GM23338 (cell line): Measurements from ENCODE around the gene CLNK. TPM values are rescaled to one million over a fixed set of nuclear protein-coding genes. Genes with fewer than 3 reads are reported as not detected.

Experiments
- ATAC-seq: fragments of 200-7000 bp; cut with Tn5 transposase; 3 replicates; pipeline ENCODE4 v1.9.1; 2020
- DNase-seq: peaks from one replicate; pipeline ENCODE4 v3.0.0-alpha.2; 2015; ENCODE audit warnings: low spot score
- H2AFZ ChIP-seq: fragments of 200-600 bp; sonication (generic); 2 replicates; pipeline ENCODE4 v1.8.0; 2016; ENCODE audit warnings: antibody characterized with exemption, mild to moderate bottlenecking, moderate library complexity
- H3F3A ChIP-seq: fragments of 200-600 bp; sonication (generic); replicated peaks from 2 replicates; pipeline ENCODE4 v1.8.0; 2017; ENCODE audit warnings: antibody characterized with exemption, mixed run types, low read depth
- H3K27ac ChIP-seq: fragments of 200-600 bp; sonication (generic); 2 replicates; pipeline ENCODE4 v1.6.1; 2016; ENCODE audit warnings: low read depth
- H3K27me3 ChIP-seq: fragments of 200-600 bp; sonication (generic); 2 replicates; pipeline ENCODE4 v1.8.0; 2016; ENCODE audit warnings: mild to moderate bottlenecking, mixed run types, moderate library complexity; ENCODE audit not compliant: insufficient read depth
- H3K36me3 ChIP-seq: fragments of 200-600 bp; sonication (generic); 2 replicates; pipeline ENCODE4 v1.8.0; 2016; ENCODE audit warnings: mild to moderate bottlenecking; ENCODE audit not compliant: insufficient read depth
- H3K4me1 ChIP-seq: fragments of 200-600 bp; sonication (generic); 2 replicates; pipeline ENCODE4 v1.8.0; 2016; ENCODE audit warnings: mild to moderate bottlenecking, moderate library complexity; ENCODE audit not compliant: insufficient read depth
- H3K4me2 ChIP-seq: fragments of 200-600 bp; sonication (generic); 2 replicates; pipeline ENCODE4 v1.7.1; 2017; ENCODE audit warnings: mixed run types
- H3K4me3 ChIP-seq: fragments of 200-600 bp; sonication (generic); 2 replicates; pipeline ENCODE4 v1.6.1; 2016; ENCODE audit warnings: mixed run types
- H3K79me2 ChIP-seq: fragments of 200-600 bp; sonication (generic); replicated peaks from 2 replicates; pipeline ENCODE4 v1.8.0; 2017; ENCODE audit warnings: mild to moderate bottlenecking; ENCODE audit not compliant: insufficient read depth
- H3K9me2 ChIP-seq: fragments of 200-600 bp; sonication (generic); 2 replicates; pipeline ENCODE4 v1.8.0; 2017; ENCODE audit not compliant: insufficient read depth
- H4K20me1 ChIP-seq: fragments of 200-600 bp; sonication (generic); replicated peaks from 2 replicates; pipeline ENCODE4 v1.8.0; 2017; ENCODE audit warnings: mild to moderate bottlenecking; ENCODE audit not compliant: insufficient read depth
- H3K27ac Mint-ChIP-seq: 2 replicates; pipeline ENCODE4 v1.8.0; 2020; ENCODE audit warnings: inconsistent platforms, mild to moderate bottlenecking, moderate library complexity, mixed read lengths
- H3K27me3 Mint-ChIP-seq: 3 replicates; pipeline ENCODE4 v1.8.0; 2022; ENCODE audit warnings: low read depth, mild to moderate bottlenecking, moderate library complexity, mixed read lengths, inconsistent platforms; ENCODE audit not compliant: insufficient read depth, poor library complexity
- H3K36me3 Mint-ChIP-seq: 3 replicates; pipeline ENCODE4 v1.8.0; 2021; ENCODE audit warnings: low read depth, mild to moderate bottlenecking, inconsistent platforms, moderate library complexity, mixed read lengths
- H3K4me1 Mint-ChIP-seq: 3 replicates; pipeline ENCODE4 v1.8.0; 2020; ENCODE audit warnings: mild to moderate bottlenecking, inconsistent platforms, mixed read lengths
- H3K4me3 Mint-ChIP-seq: 3 replicates; pipeline ENCODE4 v1.8.0; 2021; ENCODE audit warnings: moderate library complexity, mild to moderate bottlenecking, inconsistent platforms, mixed read lengths
- H3K9me3 Mint-ChIP-seq: 3 replicates; pipeline ENCODE4 v1.8.0; 2020; ENCODE audit warnings: moderate library complexity, mild to moderate bottlenecking, inconsistent platforms, mixed read lengths
- CREB1 ChIP-seq: fragments of 250-450 bp; sonication (Bioruptor Pico); IDR thresholded peaks from 2 replicates; pipeline ENCODE4 v1.5.0; 2020; ENCODE audit warnings: low read depth, mild to moderate bottlenecking, moderate library complexity
- CTCF ChIP-seq, 2 experiments: fragments of 200-600 bp in 1 of 2; sonication (generic) in 1 of 2; conservative IDR thresholded peaks; 2 replicates each; pipeline versions ENCODE4 v1.5.1 to v1.6.1; 2016 to 2017; ENCODE audit warnings: antibody characterized with exemption in 2 of 2, low read depth in 2 of 2, mild to moderate bottlenecking in 2 of 2, moderate library complexity in 1 of 2
- ETS1 ChIP-seq: IDR thresholded peaks from 2 replicates; pipeline ENCODE4 v1.6.1; 2016; ENCODE audit warnings: antibody characterized with exemption
- EZH2 ChIP-seq: fragments of 200-600 bp; sonication (generic); IDR thresholded peaks from one replicate; pipeline ENCODE4 v1.8.0; 2017; ENCODE audit warnings: antibody characterized with exemption, mild to moderate bottlenecking, low read depth; ENCODE audit not compliant: unreplicated experiment
- EZH2phosphoT487 ChIP-seq: fragments of 200-600 bp; sonication (generic); IDR thresholded peaks from one replicate; pipeline ENCODE4 v1.8.1; 2018; ENCODE audit warnings: antibody characterized with exemption; ENCODE audit not compliant: unreplicated experiment
- JUNB ChIP-seq: IDR thresholded peaks from one replicate; pipeline ENCODE4 v1.6.1; 2016; ENCODE audit warnings: antibody characterized with exemption; ENCODE audit not compliant: unreplicated experiment
- POLR2AphosphoS5 ChIP-seq: IDR thresholded peaks from 2 replicates; pipeline ENCODE4 v1.6.1; 2016; ENCODE audit warnings: antibody characterized with exemption, low read depth
- REST ChIP-seq: IDR thresholded peaks from one replicate; pipeline ENCODE4 v1.6.1; 2018; ENCODE audit warnings: antibody characterized with exemption; ENCODE audit not compliant: unreplicated experiment
- STAT1 ChIP-seq: IDR thresholded peaks from one replicate; pipeline ENCODE4 v1.6.1; 2016; ENCODE audit warnings: antibody characterized with exemption; ENCODE audit not compliant: unreplicated experiment
- ZNF114 ChIP-seq: fragments of 250-450 bp; sonication (Bioruptor Pico); IDR thresholded peaks from 2 replicates; pipeline ENCODE4 v1.5.0; 2020; ENCODE audit warnings: mild to moderate bottlenecking, moderate library complexity
- ZNF331 ChIP-seq: fragments of 250-450 bp; sonication (Bioruptor Pico); IDR thresholded peaks from 2 replicates; pipeline ENCODE4 v1.5.0; 2020; ENCODE audit warnings: low read depth, mild to moderate bottlenecking, moderate library complexity
- polyA plus RNA-seq: library from polyadenylated mRNA; unstranded; fragments of >200 nt; fragmentation: Nextera tagmentation; extraction: Ambion mirVana; gene quantifications from 2 replicates; pipeline ENCODE4 v1.2.1, GENCODE V29; 2016
- total RNA-seq: library from RNA; depleted of rRNA; stranded (reverse); fragments of >200 nt; shearing (Covaris generic); gene quantifications from 2 replicates; pipeline ENCODE4 v1.2.3, GENCODE V29; 2014

CLNK gene
- total and polyA plus RNA-seq, 2 experiments from 2014 or later: not detected

GRCh38 chr4:10461091-10461849 is 223.3 kb downstream of the CLNK start:
- Histone ChIP-seq H3K79me2 (no peaks in the 10 kb centered on the region), H3K9me2 (no peaks in the 10 kb centered on the region), H3K4me2 (peak overlapping the region; percentile 96), H3K27ac (no peak overlapping the region), H2AFZ (peak overlapping the region; percentile 100), H3K27me3 (peaks cover 85% of the 10 kb centered on the region), H4K20me1 (peaks cover 17% of the 10 kb centered on the region), H3K36me3 (no peaks in the 10 kb centered on the region), H3K4me1 (peaks cover 9% of the 10 kb centered on the region), H3F3A (no peaks in the 10 kb centered on the region), H3K4me3 (peak overlapping the region; percentile 81)
- peaks cover 20% of the 10 kb centered on the region for H3K4me1 Mint-ChIP-seq
- H3K9me3 Mint-ChIP-seq: no peaks in the 10 kb centered on the region; the same call in 2 of the 3 replicates
- H3K27me3 Mint-ChIP-seq: peaks cover 72% of the 10 kb centered on the region
- peak; percentile 50 to 80 for TF ChIP-seq CTCF (conservative IDR thresholded peaks at IDR 0.05; ENCODE audit: low read depth in 2 of 2)
- peak; percentile 54 for TF ChIP-seq CREB1
- TF ChIP-seq EZH2phosphoT487: peak; percentile 52
- TF ChIP-seq ZNF331: no peak
- no peak for TF ChIP-seq POLR2AphosphoS5
- peak; percentile 73 for TF ChIP-seq EZH2
- H3K27ac Mint-ChIP-seq: no peak overlapping the region
- peak overlapping the region; percentile 91 for H3K4me3 Mint-ChIP-seq
- peak; percentile 77 for DNase-seq
- ATAC-seq: peak; percentile 83
- no peaks in the 10 kb centered on the region; the same call in 2 of the 3 replicates for H3K36me3 Mint-ChIP-seq

GRCh38 chr4:10460313-10461047 is 224.1 kb downstream of the CLNK start:
- Mint-ChIP-seq H3K9me3 (no peaks in the 10 kb centered on the region; the same call in 2 of the 3 replicates), H3K27me3 (peaks cover 77% of the 10 kb centered on the region), H3K4me1 (peaks cover 23% of the 10 kb centered on the region), H3K36me3 (no peaks in the 10 kb centered on the region; the same call in 2 of the 3 replicates), H3K27ac (no peak overlapping the region), H3K4me3 (no peak overlapping the region)
- Histone ChIP-seq H3K4me3 (peak overlapping the region; percentile 81), H3K4me1 (peaks cover 17% of the 10 kb centered on the region), H3K27ac (no peak overlapping the region), H3K27me3 (peaks cover 92% of the 10 kb centered on the region), H4K20me1 (peaks cover 17% of the 10 kb centered on the region), H3K4me2 (peak overlapping the region; percentile 96), H3F3A (no peaks in the 10 kb centered on the region), H2AFZ (peak overlapping the region; percentile 69; the same call in 1 of the 2 replicates), H3K9me2 (no peaks in the 10 kb centered on the region), H3K36me3 (no peaks in the 10 kb centered on the region), H3K79me2 (no peaks in the 10 kb centered on the region)
- ATAC-seq: no peak
- no peak for DNase-seq
- no peak for TF ChIP-seq ETS1
- no peak for TF ChIP-seq JUNB
- TF ChIP-seq REST: no peak
- TF ChIP-seq EZH2: no peak
- TF ChIP-seq CREB1: no peak
- TF ChIP-seq ZNF114 (CRISPR knock-in tag): no peak
- TF ChIP-seq ZNF331: no peak
- TF ChIP-seq CTCF (conservative IDR thresholded peaks at IDR 0.05; ENCODE audit: low read depth in 2 of 2): no peak
- TF ChIP-seq STAT1: no peak
- no peak for TF ChIP-seq POLR2AphosphoS5
